ENCODE measurements around the gene BTBD9. TPM values are rescaled to one million over a fixed set of nuclear protein-coding genes. Genes with fewer than 3 reads are reported as not detected.
A peak's percentile ranks its signal among the peaks of the same experiment; 100 is the strongest.

The BTBD9 gene
- total RNA-seq, 4 donors from 2014 or later, result 15.4 to 50.0 (median 21.9) TPM

GRCh38 chr6:38158762-38159350 is 480.9 kb downstream of the BTBD9 start:
- H3K36me3 ChIP-seq, result peaks cover 6% of the 10 kb centered on the region
- DNase-seq (ENCODE audit: low spot score in 2 of 2), result peak in 1 of 2 donors; percentile 57
- 94% methylated on average over 14 of the region's 14 CpGs for WGBS

GRCh38 chr6:38157905-38158304 is 481.8 kb downstream of the BTBD9 start:
- Histone ChIP-seq H3K4me1 (no peaks in the 10 kb centered on the region), H3K9me3 (no peaks in the 10 kb centered on the region), H3K36me3 (peaks cover 12% of the 10 kb centered on the region), H3K27ac (no peak overlapping the region), H3K4me3 (no peak overlapping the region), H3K27me3 (no peaks in the 10 kb centered on the region)
- TF ChIP-seq, protein P1, sequence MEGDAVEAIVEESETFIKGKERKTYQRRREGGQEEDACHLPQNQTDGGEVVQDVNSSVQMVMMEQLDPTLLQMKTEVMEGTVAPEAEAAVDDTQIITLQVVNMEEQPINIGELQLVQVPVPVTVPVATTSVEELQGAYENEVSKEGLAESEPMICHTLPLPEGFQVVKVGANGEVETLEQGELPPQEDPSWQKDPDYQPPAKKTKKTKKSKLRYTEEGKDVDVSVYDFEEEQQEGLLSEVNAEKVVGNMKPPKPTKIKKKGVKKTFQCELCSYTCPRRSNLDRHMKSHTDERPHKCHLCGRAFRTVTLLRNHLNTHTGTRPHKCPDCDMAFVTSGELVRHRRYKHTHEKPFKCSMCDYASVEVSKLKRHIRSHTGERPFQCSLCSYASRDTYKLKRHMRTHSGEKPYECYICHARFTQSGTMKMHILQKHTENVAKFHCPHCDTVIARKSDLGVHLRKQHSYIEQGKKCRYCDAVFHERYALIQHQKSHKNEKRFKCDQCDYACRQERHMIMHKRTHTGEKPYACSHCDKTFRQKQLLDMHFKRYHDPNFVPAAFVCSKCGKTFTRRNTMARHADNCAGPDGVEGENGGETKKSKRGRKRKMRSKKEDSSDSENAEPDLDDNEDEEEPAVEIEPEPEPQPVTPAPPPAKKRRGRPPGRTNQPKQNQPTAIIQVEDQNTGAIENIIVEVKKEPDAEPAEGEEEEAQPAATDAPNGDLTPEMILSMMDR (IDR thresholded peaks at IDR 0.05), result no peak
- TF ChIP-seq POLR2A (IDR thresholded peaks at IDR 0.05) (no peak), EP300 (IDR thresholded peaks at IDR 0.05) (no peak), POLR2AphosphoS5 (IDR thresholded peaks at IDR 0.05) (no peak)
- peak in 1 of 2 donors; percentile 43 for DNase-seq (ENCODE audit: low spot score in 2 of 2)
- WGBS, result 88% methylated on average over 11 of the region's 11 CpGs

More at GRCh38 chr6:38158762-38159350, 480.9 kb downstream of the BTBD9 start:
- no peak overlapping the region for H3K4me3 ChIP-seq
- TF ChIP-seq, protein P1 (IDR thresholded peaks at IDR 0.05), result no peak
- TF ChIP-seq POLR2AphosphoS5 (IDR thresholded peaks at IDR 0.05) (no peak), POLR2A (IDR thresholded peaks at IDR 0.05) (no peak), EP300 (IDR thresholded peaks at IDR 0.05) (no peak)
- no peak overlapping the region for H3K27ac ChIP-seq
- no peaks in the 10 kb centered on the region for H3K4me1 ChIP-seq
- H3K27me3 ChIP-seq, result no peaks in the 10 kb centered on the region
- no peaks in the 10 kb centered on the region for H3K9me3 ChIP-seq

GRCh38 chr6:38156818-38157565 is 482.7 kb downstream of the BTBD9 start:
- WGBS, result 89% methylated on average over 8 of the region's 10 CpGs
- DNase-seq (ENCODE audit: low spot score in 2 of 2), result peak in 1 of 2 donors; percentile 59

DNA sequence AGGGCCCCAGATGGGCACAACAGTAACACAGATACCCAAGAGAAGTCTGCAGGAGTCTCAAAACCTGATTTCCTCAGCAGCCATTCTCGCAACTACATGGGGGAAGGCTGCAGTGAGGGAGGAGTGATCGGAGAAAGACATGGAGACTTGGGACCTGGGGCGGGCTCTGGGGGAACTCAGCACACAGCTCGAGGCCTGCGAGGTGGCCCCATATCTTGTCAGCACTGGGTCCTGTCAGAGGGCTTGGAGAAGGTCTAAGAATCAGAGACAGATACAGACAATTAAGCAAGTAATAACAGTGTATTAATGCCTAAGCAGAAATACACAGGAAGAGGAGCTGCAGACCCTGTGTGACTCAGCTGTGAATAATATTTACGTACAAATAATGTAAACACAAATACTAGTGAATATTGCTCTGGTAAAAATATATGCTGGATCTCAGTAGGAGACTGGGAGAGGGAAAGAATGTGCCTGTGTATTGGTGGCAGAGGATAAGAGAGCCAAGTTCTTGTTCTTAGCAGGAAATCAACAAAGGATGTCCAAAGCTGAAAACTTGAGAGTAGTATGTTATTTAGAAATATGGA is 484.0 kb downstream of the BTBD9 start:
- 95% methylated on average over 6 of the region's 6 CpGs for WGBS
- DNase-seq (ENCODE audit: low spot score in 2 of 2), result no peak
- TF ChIP-seq, protein P1 (IDR thresholded peaks at IDR 0.05), result no peak
- TF ChIP-seq EP300 (IDR thresholded peaks at IDR 0.05), result no peak
- no peak for TF ChIP-seq POLR2AphosphoS5 (IDR thresholded peaks at IDR 0.05)
- TF ChIP-seq POLR2A (IDR thresholded peaks at IDR 0.05), result no peak
- Histone ChIP-seq H3K9me3 (no peaks in the 10 kb centered on the region), H3K27ac (no peak overlapping the region), H3K4me3 (no peak overlapping the region), H3K4me1 (peaks cover 4% of the 10 kb centered on the region), H3K27me3 (no peaks in the 10 kb centered on the region), H3K36me3 (peaks cover 19% of the 10 kb centered on the region)

More at GRCh38 chr6:38156818-38157565, 482.7 kb downstream of the BTBD9 start:
- H3K27me3 ChIP-seq, result no peaks in the 10 kb centered on the region
- H3K4me3 ChIP-seq, result no peak overlapping the region
- no peaks in the 10 kb centered on the region for H3K9me3 ChIP-seq
- H3K36me3 ChIP-seq, result peaks cover 17% of the 10 kb centered on the region
- TF ChIP-seq POLR2AphosphoS5 (IDR thresholded peaks at IDR 0.05) (no peak), POLR2A (IDR thresholded peaks at IDR 0.05) (no peak), EP300 (IDR thresholded peaks at IDR 0.05) (no peak)
- TF ChIP-seq, protein P1 (IDR thresholded peaks at IDR 0.05), result no peak
- no peaks in the 10 kb centered on the region for H3K4me1 ChIP-seq
- no peak overlapping the region for H3K27ac ChIP-seq

GRCh38 chr6:38155144-38155543 is 484.6 kb downstream of the BTBD9 start:
- Histone ChIP-seq H3K4me3 (no peak overlapping the region), H3K27ac (no peak overlapping the region), H3K36me3 (peaks cover 19% of the 10 kb centered on the region), H3K4me1 (peaks cover 10% of the 10 kb centered on the region), H3K9me3 (no peaks in the 10 kb centered on the region), H3K27me3 (no peaks in the 10 kb centered on the region)
- peak in 1 of 2 donors; percentile 55 for DNase-seq (ENCODE audit: low spot score in 2 of 2)
- TF ChIP-seq, protein P1 (IDR thresholded peaks at IDR 0.05), result no peak
- TF ChIP-seq POLR2AphosphoS5 (IDR thresholded peaks at IDR 0.05) (no peak), POLR2A (IDR thresholded peaks at IDR 0.05) (no peak), EP300 (IDR thresholded peaks at IDR 0.05) (no peak)
- WGBS, result 79% methylated on average over 8 of the region's 9 CpGs
